AG10803 (cell line): ENCODE data around the gene NCOA3.

Experiments
- DNase-seq: peaks from one replicate; pipeline ENCODE4 v3.0.0; 2010; ENCODE audit warnings: low read depth
- H3K4me3 ChIP-seq: 2 replicates; pipeline ENCODE4 v1.5.1; 2011; ENCODE audit warnings: mild to moderate bottlenecking, low read length, control low read depth
- CTCF ChIP-seq: conservative IDR thresholded peaks from 2 replicates; pipeline ENCODE4 v1.5.1; 2011; ENCODE audit warnings: mild to moderate bottlenecking, low read length, control low read depth, inconsistent platforms

NCOA3 gene

GRCh38 chr20:47479093-47479492 is 22.6 kb upstream of the NCOA3 start:
- TF ChIP-seq CTCF, result no peak
- no peak for DNase-seq
- H3K4me3 ChIP-seq, result no peak overlapping the region

- H3K4me3 ChIP-seq, result no peak overlapping the region
- TF ChIP-seq CTCF, result no peak
- DNase-seq, result no peak
These were observed 22.2 kb upstream of the NCOA3 start for GRCh38 chr20:47479506-47479905.

GRCh38 chr20:47480239-47480638 is 21.4 kb upstream of the NCOA3 start:
- H3K4me3 ChIP-seq, result no peak overlapping the region
- TF ChIP-seq CTCF, result no peak
- no peak for DNase-seq

GRCh38 chr20:47480705-47481104 is 21.0 kb upstream of the NCOA3 start:
- H3K4me3 ChIP-seq, result no peak overlapping the region
- DNase-seq, result no peak
- no peak for TF ChIP-seq CTCF

GRCh38 chr20:47481330-47482216 is 20.1 kb upstream of the NCOA3 start:
- H3K4me3 ChIP-seq, result no peak overlapping the region
- DNase-seq, result no peak
- no peak for TF ChIP-seq CTCF

- no peak for TF ChIP-seq CTCF
- no peak overlapping the region for H3K4me3 ChIP-seq
- DNase-seq, result no peak
These were observed 19.0 kb upstream of the NCOA3 start for GRCh38 chr20:47482705-47483104.

- H3K4me3 ChIP-seq, result no peak overlapping the region
- DNase-seq, result no peak
- TF ChIP-seq CTCF, result no peak
These were observed 17.4 kb upstream of the NCOA3 start for GRCh38 chr20:47484303-47484702.
